HG02943 (cell line): Measurements from ENCODE around the gene GLI3.

Experiments used
- ATAC-seq: cut with Tn5 transposase; IDR thresholded peaks from one replicate; pipeline ENCODE4 v1.9.1; 2021; ENCODE audit warnings: mild to moderate bottlenecking, low read depth, moderate library complexity; ENCODE audit not compliant: unreplicated experiment

Gene GLI3

DNA sequence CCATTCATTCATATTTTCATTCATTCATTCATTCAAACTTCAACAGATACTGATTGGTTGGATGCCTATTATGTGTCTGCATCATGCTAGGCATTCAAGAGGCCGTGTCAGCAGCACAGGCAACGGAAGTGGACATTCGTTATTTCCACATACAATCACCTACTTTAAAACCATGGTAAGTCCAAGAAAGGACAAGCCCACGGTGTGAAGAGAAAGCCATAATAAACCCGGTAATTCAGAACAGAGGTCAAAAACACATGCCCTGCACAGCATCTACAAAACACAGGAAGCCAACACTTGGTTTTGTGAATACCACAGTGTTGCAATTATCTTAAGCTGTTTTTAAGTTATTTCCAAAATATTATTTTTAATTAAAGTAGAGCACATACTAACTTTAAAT lies 126.7 kb downstream of the GLI3 start:
- ATAC-seq = no peak

DNA sequence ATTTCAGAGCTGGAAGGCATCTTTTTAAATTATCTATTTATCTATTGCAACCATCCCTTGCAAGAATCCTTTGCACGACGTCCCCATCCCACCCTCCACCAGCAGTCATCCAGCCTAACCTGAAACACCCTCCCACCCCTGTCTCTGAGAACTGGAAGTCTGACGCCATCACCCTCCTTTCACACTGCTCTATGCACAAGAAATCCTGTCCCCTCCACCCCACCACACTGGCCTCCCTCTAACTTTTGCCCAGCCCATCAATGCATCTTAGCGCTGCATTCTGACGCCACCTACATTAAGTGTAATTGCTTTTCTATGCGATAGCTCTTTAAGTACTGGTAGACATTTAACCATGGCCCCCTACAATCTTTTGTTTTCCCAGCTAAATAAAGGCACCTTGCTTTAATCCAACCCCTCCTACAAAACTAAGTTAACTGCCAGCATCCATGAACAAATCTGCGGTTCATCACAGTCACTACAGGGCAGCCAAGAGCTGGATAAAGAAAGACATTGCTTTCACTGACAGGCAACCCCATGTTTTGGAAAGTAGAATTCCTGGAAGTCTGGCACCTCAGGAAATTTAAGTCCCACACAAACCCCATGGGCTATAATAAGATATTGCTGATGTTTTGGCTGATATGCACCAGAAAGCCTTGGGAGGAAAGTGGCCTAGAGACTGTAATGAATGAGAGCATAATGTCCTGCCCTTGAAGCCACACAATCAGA lies 128.0 kb downstream of the GLI3 start:
- no peak for ATAC-seq

DNA sequence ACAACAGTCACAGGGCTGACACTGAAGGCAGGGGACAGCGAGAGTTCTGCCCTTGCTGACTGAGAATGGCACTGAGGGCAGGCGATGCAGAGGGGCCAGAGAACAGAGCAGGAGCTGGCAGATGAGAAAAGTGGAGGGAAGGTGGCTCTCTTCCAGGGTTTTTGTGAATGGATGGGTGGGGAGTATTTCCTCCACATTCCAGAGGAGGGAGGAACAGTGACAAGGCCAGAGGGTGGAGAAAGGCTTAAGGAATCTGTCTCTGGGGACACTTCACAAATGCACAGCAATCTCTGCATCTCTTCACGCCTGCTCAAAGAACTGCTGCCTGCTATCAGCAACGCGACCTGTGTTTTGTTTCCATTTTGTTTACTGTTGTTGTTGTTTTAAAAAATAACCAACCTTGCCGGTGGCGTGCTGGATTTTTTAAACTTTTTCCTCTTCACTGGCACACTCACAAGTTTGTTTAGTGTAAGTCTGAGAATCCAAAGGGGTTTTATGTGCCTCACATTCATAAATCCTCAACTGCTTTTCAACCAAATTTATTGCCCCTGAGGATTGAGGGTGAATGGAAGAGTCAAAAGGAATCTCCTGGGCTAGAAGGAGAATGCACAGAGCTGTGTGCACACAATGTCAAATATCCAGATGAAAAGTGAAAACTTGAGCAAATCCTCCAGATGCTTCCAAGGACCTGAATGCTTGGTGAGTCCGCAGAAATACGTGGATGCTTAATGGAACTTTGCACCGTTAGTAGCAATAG lies 129.3 kb downstream of the GLI3 start:
- no peak for ATAC-seq

DNA sequence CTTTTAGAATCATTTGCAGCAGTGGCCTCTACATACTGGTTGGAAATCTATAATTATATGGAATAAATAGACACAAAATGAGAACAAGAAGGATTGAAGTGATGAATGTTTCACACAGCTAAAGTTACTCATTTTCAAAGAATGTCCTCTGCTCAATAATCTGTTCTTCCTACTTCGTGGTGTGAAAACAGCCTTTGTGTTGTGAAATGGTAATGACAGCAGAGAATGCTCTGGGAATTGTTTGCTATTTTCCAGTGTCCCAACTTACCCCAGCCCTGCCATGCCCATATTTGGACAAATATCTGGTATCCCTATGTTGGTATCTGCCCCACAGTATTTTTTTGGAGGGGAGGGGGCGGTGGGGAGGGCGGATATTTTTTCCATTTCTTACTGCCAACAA lies 130.4 kb downstream of the GLI3 start:
- no peak for ATAC-seq

DNA sequence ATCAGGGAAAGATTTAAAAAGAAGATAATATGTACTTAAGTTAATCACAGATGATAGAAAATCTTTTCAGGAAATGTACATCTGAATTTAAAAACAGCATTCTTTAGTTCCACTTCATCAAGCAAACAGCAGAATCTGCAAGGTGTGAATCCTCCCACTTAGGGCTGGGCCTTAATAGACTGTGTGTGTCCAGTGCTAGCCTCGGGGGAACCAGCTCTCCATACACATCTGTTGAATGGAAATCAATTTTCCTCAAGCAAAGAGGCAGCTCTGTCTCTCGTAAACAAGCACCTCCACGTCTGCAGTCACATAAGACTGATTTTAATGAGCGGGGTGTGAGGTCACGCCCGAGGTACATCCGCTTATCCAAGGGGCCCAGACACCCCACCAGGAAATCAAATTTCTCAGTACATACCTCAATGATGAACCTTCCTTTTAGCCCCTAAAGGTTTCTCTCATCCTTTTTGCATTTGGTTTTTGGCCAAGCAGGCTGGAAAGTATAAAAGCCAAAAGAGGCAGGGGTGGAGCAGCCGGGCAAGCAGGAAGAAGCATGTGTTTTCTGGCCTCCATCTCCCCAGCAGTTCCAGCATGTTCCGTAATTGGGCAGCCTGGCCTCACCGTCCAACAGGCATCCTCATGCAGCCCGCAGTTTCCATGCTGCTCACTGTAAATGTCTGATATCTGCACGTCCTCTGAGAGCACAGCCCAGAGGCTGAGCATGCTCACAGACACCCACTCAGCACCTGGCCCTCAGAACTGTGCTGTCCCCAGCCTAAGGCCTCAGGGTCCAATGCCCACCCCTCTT lies 131.3 kb downstream of the GLI3 start:
- no peak for ATAC-seq

DNA sequence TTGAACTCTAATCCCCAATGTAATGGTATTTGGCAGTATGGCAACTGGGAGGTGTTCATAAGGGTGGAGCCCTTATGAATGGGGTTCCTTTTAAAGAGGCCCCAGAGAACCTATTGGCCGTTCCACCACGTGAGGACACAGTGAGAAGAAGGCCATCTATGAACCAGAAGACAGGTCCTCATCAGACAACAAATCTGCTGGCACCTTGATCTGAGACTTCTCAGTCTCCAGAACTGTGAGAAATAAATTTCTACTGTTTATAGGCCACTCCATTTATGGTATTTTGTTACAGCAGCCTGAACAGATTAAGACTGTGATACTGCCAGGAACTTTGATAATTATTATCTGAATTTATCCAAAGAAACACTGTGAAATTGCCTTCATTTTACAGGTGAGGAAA lies 132.3 kb downstream of the GLI3 start:
- no peak for ATAC-seq

DNA sequence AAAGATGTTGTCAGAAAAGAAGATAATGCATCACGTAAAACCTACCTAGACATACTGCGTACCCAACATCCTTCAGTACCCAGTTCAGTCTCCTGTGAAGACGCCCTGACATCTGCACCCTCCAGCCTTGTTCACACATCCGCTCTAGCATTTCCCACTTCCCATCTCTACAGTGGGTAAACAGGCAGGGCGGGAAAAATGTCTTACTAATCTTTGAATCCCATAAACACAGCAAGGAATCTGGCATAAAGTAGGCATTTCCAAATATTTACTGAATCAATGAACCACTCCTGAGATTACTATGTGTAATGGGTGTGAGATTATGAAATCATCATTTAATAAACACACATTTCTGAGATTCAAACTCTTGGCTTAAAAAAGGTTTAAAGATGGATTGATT lies 132.8 kb downstream of the GLI3 start:
- no peak for ATAC-seq

DNA sequence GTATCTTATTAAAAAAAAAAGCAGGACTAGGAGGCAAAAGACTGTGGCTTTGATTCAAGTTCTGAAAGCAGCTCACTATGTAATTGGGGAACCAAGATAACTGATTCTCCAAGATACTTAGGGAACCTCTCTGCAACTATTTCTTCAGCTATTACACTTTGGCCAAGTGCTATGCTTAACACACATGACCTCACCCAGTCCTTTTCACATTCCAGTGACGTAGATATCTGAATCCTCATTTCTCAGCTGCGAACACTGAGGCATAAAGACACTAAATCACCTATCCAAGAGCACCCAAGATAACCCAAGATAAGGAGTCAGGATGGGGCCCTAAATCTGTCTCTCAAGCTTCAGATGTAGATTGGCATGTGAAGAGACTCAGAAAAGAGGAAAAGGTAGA lies 133.6 kb downstream of the GLI3 start:
- no peak for ATAC-seq

DNA sequence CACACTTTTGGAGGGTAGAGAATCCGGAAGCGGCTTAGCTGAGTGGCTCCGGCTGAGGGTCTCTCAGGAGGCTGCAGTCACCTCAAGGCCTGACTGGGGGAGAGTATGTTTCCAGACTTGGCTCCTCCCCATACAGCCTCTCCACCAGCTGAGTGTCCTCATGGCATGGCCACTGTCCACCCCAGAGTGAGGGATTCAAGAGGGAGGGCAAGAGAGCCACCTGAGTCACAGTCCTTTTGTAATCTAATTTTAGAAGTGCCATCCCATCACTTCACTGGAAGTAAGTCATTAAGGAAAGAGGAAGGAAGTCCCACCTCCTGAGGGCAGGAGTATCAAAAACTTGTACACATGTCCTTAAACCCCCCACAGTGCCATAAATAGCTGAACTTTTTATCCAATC lies 134.0 kb downstream of the GLI3 start:
- no peak for ATAC-seq

DNA sequence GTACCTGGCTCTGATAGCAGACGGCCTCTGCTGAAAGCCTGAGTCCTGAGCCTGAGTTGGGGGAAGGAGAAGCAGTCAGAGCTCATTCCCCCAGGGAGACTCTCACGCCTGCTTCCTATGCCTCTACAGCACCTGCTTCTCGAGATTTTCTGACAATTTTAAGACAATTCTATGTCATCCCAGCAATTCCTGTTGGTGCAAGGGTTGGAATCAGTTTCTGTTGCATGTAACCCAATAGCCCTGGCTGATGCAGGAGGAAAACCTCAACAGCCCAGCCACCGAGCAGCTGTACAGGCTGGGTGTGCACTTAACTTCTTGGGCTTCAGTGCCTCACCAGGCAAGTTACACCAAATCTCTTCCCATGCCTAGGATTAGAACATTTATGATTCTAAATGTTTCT lies 134.7 kb downstream of the GLI3 start:
- ATAC-seq = no peak

DNA sequence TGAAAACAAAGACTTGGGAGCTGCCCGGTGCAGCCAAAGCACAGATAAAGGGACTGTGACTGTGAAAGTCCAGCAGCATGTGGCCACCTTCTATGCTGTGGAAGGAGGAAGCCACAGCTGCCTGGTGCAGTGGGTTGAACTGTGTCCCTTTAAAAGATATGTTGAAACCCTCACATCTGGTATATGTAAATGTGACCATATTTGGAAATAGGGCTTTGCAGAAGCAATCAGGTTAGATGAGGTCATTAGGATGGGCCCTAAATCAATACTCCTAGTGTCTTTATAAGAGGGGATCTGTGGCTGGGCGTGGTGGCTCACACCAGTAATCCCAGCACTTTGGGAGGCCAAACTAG lies 136.9 kb downstream of the GLI3 start:
- no peak for ATAC-seq

DNA sequence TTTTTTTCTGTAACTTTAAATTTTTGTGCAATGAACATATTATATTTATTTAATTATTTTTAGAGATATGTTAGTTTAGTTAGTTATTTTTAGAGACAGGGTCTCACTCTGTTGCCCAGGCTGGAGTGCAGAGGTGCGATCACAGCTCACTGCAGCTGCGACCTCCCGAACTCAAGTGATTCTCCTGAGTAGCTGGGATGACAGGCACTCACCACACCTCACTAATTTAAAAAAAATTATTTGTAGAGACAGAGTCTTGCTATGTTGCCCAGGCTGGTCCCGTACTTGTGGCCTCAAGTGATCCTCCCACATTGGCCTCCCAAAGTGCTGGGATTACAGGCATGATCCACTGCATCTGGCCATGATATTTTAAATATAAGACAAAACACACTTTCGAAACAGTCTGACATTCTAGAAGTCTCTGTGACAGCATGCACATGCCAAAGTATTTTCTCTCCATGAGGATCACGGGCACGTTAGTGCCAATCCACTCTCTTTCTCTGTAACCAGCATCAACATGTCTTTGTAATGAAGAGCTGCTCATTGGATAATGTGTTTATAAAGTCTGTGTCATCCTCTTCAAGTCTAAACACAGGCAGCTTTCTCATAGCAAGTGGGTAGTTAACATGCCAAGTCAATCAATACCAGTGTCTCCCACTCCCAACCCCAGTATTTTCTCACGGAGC lies 137.4 kb downstream of the GLI3 start:
- ATAC-seq = no peak

DNA sequence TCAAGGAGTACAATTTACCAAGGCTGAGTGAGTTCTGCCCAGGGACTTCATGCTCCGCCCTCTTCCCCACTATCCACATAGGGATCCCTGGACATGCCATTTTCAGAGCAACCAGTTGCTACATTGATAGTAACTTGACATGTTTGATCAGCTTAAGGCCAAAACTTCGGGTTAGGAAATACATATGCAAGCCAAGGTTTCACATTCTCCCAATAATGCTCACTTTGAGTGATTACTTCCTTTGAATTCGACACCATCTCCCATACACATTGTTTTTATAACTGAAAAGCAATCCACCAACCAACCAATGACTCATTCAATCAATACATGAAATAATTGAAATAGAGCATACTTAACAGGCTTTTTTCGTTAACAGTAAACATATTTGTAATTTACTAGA lies 137.9 kb downstream of the GLI3 start:
- ATAC-seq = no peak

DNA sequence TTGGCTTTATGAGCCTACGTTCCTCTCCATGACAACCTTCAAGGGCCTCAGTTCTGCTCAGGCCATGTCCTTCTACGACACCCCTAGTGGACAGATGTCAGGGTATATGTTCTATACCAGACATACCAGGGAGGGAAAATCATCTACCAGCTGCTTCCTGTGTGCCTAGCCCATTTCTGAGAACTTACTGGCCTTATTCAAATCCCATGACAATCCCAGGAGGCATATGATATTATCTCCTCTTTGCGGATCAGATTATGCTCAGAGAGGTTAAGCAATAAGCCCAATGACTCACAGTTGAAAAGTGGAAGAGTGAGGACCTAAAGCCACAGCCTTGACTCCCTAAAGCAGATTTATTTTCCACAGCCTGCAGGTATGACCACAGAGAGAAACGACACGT lies 139.3 kb downstream of the GLI3 start:
- ATAC-seq = no peak

DNA sequence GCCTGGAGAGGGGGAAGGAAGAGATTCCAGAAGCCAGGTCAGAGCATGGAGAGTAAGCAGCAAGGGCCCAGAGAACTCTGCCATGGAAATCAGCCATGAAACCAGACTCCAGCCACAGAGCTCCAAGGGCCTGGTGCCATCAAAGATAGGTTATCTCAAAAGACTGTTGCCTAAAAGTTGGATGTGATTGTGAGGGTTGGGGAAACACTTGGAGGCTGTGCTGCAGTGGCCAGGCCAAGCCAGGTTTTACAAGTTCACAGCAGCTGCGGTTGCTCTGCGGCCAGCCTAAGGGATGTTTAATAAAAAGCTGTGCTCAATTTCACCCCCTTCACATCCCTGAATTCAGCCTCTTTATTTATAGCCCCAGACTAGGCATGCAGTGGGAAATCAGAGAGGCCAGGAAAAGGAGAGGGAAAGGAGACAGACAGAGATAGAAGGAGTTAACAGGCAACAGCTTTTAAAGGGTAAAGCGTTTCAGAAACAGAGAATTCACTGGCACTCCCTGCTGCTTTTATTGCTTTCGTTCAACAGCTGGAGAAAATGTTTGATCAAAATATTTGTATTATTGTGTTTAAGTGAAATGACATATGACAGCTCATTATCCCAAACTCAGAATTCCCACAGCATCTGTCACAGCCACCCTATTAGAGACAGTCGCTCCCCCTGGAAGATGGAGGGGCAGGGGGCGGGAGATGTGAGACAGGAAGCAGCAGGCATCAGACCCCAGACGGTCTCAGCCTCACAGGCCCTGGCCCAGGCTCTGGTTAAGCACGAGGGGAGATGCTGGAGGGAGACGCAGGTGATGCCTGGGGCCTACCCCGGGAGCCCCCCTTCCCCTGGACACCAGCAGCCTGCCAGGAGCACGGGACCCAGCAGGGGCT lies 140.1 kb downstream of the GLI3 start:
- no peak for ATAC-seq

DNA sequence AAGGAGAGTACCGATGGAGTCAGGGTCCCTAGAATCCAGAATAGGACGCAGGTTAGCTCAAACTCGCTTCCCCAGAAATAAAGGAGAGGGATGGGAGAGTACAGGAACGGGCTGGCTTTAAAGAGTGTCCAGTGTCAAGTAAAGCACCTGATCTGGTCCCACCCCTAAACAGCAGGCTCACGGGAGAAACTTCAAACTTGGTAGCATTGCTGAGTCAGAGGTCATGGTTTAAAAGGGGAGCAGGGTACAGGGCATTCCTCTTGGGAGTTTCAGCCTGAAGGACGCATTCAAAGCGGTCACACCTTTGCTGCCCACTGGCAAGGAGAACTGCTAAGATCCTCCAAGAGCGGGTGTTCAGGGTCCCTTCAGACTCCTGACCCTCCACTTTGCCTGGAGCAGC lies 140.7 kb downstream of the GLI3 start:
- no peak for ATAC-seq

DNA sequence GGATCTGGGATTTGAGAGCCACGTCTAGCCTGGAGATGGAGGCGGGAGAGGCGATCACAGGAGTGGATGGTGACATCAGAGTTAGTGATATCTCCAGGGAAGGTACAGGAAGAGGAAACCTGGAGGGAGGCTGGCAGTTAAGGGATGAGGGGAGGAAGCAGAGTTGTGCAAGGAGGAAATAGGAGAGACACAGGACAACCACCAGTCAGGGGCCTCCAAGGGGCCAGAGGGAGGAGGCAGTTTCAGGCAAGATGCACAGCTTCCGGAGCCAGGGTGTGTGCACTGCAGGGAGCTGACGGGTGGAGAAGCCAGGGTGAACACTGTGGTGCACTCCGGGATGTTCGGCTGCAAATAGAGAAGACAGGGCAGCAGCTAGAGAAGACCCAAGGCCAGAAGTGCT lies 141.2 kb downstream of the GLI3 start:
- ATAC-seq = no peak

DNA sequence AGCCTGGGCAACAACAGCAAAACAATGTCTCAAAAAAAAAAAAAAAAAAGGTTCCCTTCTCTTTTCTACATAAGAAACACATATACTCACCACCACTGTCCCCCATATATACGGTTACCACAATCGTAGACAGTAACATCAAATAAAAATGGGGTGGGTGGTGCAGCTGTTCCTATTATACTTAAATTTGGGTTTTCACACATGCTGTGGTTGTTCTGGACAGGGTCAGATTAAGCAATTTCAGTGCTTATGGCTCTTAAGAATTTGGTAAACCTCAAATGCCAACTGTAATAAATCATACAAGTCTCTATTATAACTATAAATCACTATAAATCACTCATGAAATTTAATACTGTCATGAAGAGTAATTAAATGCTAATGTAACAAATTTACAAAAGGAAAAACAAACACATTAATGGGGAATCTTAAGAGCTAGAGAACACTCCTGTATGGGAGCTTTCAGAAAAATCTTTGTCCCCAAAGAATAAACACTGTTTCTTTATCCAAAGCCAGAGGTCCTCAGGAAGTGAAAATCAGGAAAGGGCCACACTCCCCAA lies 143.6 kb downstream of the GLI3 start:
- ATAC-seq = no peak

DNA sequence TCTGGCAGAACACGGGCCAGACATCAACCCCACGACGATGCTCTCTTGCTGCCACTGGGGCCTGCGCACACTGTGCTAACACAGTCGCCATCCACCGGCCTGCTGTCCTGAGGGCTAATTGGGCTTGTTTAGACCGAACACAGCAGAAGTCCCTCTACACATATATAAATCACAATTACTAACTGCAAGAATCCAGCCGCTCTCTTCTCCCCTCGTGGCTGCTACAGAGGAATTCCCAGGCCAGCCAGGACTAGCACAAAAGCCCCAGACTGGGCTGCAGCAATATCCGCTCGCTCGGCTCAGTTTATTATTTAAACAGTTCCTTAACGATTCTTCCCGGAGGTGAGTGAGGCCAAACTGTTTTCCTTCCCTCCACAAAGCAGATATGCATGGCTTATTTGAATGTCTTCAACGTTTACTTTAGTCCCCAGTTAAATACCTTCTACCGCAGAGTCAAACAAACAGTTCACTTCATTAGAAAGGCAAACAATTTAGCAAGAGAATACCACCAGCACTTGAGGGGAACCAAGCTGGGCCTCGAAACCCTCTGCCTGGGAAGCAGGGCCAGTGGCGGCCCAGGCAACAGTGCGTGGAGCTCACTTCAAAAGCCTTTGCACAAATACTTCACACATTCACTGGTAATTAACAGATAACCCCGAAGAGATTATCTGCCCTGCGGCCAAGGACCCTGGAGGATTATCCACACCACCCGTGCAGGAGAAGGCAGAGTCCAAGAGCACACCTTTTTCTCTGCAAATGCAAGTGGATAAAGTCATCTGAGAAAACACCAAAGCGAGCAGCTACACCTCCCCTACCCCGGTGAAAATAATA lies 145.3 kb downstream of the GLI3 start:
- no peak for ATAC-seq
